ENCODE measurements around the gene NCOA3.

NCOA3 gene

DNA sequence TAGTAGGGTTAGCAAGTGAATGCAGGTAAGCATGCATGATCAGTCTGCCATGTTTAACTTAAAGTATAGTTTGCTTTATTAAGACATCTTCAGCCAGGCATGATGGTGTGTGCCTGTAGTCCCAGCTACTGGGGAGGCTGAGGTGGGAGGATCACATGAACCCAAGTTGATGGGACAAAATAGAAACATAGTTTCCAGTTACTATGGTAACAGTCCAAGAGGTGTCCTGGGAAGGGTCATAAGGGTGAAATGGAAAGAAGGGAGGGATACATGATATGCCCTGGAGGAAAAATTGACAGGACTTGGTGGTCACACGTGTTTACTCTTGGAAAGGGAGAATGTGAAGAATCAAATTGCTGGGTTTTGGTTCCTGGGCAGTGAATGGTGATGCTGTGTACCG lies 143.9 kb downstream of the NCOA3 start:
- TF ChIP-seq ZNF274 (IDR thresholded peaks at IDR 0.05; ENCODE audit: low read depth, low read length) = no peak
- H3K4me3 ChIP-seq (ENCODE audit: low read length) = no peak overlapping the region

DNA sequence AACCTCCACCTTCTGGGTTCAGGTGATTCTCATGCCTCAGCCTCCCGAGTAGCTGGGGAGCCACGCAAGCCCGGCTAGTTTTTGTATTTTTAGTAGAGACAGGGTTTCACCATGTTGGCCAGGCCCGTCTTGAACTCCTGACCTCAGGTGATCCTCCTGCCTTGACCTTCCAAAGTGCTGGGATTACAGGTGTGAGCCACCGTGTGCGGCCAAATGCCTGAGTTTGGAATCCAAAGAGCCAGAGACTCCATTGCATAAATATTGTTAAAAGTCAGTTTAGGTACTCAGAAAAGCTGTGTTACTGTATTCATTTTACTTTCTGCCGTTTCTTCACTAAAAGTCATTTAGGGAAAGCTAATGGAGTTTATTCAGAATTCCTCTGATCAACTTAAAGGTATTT lies 146.3 kb downstream of the NCOA3 start:
- TF ChIP-seq ZNF274 (IDR thresholded peaks at IDR 0.05; ENCODE audit: low read depth, low read length) = no peak
- no peak overlapping the region for H3K4me3 ChIP-seq (ENCODE audit: low read length)

DNA sequence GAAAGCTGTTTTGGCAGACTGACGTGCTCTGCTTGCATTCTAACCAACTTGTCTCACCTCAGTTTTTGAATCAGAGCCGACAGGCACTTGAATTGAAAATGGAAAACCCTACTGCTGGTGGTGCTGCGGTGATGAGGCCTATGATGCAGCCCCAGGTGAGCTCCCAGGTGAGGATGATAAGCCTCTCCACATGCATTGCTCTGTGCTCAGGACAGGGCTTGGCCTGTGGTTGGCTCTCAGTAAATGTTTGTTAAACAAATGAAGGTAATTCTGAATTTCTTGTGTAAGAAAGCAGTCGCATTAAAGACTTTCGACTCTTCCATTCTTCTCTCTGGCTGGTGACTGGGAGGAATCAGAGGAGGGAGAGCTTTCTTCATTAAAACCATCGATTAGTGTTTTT lies 147.3 kb downstream of the NCOA3 start:
- no peak for TF ChIP-seq ZNF274 (IDR thresholded peaks at IDR 0.05; ENCODE audit: low read depth, low read length)
- H3K4me3 ChIP-seq (ENCODE audit: low read length) = no peak overlapping the region

DNA sequence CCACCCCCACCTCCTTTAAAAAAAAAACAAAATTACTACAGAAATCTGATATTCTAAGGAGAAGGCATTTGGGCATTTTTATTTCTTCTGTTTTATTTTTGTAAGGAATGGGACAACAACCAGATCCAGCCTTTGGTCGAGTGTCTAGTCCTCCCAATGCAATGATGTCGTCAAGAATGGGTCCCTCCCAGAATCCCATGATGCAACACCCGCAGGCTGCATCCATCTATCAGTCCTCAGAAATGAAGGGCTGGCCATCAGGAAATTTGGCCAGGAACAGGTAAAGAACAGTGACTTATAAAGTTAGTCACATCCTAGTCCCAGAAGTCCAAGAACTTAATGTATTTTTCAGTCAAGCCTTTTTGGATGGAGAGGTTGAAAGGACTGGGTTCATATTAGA lies 150.6 kb downstream of the NCOA3 start:
- TF ChIP-seq ZNF274 (IDR thresholded peaks at IDR 0.05; ENCODE audit: low read depth, low read length) = no peak
- H3K4me3 ChIP-seq (ENCODE audit: low read length) = no peak overlapping the region

DNA sequence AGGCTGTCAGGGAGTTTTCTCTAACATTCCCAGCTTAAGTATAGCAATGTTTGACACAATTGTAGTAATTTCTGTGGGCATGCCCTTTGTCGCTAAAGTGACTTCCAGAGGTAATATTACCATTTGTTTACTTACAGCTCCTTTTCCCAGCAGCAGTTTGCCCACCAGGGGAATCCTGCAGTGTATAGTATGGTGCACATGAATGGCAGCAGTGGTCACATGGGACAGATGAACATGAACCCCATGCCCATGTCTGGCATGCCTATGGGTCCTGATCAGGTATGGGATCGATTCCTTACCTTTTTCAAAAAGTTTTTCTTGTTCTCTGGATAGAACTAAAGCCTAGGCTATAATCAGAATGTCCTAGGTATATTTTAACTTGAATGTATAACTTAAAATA lies 151.1 kb downstream of the NCOA3 start:
- no peak overlapping the region for H3K4me3 ChIP-seq (ENCODE audit: low read length)
- no peak for TF ChIP-seq ZNF274 (IDR thresholded peaks at IDR 0.05; ENCODE audit: low read depth, low read length)

DNA sequence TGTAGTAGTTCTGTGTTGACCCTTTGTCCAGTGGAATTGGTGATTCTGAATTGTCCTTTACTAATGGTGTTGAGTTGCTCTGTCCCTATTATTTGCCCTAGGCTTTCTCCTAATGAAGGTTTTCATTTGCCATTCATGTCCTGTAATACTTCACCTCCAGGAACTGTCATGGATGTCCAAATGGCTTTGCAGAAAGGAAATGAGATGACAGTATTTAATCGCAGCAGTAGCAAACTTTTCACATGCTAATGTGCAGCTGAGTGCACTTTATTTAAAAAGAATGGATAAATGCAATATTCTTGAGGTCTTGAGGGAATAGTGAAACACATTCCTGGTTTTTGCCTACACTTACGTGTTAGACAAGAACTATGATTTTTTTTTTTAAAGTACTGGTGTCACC lies 152.2 kb downstream of the NCOA3 start:
- TF ChIP-seq ZNF274 (IDR thresholded peaks at IDR 0.05; ENCODE audit: low read depth, low read length) = no peak
- no peak overlapping the region for H3K4me3 ChIP-seq (ENCODE audit: low read length)

DNA sequence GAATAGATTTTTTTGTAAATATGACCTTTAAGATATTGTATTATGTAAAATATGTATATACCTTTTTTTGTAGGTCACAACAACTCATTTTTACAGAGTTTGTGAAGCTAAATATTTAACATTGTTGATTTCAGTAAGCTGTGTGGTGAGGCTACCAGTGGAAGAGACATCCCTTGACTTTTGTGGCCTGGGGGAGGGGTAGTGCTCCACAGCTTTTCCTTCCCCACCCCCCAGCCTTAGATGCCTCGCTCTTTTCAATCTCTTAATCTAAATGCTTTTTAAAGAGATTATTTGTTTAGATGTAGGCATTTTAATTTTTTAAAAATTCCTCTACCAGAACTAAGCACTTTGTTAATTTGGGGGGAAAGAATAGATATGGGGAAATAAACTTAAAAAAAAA lies 152.7 kb downstream of the NCOA3 start:
- no peak for TF ChIP-seq ZNF274 (IDR thresholded peaks at IDR 0.05; ENCODE audit: low read depth, low read length)
- no peak overlapping the region for H3K4me3 ChIP-seq (ENCODE audit: low read length)

DNA sequence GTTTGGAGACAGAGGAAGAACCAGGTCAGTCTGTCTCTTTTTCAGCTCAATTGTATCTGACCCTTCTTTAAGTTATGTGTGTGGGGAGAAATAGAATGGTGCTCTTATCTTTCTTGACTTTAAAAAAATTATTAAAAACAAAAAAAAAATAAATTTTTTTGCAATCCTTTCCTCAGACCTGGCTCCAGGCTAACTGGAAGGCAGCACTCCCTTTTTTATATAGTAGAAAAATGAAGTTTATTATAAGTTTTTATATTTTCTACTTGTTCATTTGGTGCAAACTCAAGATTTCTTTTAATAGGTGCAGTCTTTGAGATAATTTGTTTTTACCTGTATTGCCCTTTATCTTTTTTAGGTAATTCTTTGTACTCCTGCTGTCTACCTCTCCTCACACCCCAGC lies 153.9 kb downstream of the NCOA3 start:
- no peak overlapping the region for H3K4me3 ChIP-seq (ENCODE audit: low read length)
- TF ChIP-seq ZNF274 (IDR thresholded peaks at IDR 0.05; ENCODE audit: low read depth, low read length) = no peak

DNA sequence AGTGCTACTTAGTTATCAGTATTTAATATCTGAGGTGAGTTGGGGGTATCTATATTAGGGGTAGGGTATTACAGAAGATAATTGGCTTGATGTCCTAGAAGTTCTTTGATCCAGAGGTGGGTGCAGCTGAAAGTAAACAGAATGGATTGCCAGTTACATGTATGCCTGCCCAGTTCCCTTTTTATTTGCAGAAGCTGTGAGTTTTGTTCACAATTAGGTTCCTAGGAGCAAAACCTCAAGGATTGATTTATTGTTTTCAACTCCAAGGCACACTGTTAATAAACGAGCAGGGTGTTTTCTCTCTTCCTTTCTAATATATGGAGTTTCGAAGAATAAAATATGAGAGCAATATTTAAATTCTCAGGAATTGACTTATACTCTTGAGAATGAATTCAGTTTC lies 154.6 kb downstream of the NCOA3 start:
- no peak for TF ChIP-seq ZNF274 (IDR thresholded peaks at IDR 0.05; ENCODE audit: low read depth, low read length)
- H3K4me3 ChIP-seq (ENCODE audit: low read length) = no peak overlapping the region

DNA sequence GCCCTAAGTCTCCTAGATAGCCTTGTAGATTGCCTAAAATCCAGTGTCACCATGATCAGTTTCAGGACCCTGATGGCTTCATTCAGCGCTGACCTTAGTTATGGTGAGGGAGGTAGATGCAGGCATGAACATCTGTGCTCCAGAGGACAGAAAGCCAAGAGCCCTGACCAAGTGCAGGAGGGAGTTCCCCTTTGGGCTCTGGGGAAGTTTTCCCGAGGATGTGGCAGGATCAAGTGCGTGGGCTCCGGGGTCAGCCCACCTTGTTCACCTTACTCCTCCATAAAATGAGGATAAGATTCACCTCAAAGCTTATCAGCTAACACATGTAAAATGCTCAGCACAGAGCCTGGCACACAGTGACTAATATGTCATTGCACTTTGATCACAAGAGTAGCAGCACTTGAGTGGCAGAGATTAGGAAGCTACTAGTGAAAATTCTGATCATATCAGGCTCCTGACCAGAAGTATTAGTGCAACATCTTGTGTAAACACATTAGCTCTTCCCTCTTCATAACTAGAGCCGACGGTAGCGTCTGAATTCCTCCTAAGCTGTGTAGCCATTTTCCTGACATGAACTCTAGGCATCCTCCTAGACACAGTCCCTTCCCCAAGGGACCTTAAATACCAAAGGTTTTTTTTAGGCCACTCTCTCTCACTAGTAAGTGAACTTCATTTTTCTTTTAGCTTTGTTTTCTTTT lies 158.4 kb downstream of the NCOA3 start:
- no peak overlapping the region for H3K4me3 ChIP-seq (ENCODE audit: low read length)
- no peak for TF ChIP-seq ZNF274 (IDR thresholded peaks at IDR 0.05; ENCODE audit: low read depth, low read length)

DNA sequence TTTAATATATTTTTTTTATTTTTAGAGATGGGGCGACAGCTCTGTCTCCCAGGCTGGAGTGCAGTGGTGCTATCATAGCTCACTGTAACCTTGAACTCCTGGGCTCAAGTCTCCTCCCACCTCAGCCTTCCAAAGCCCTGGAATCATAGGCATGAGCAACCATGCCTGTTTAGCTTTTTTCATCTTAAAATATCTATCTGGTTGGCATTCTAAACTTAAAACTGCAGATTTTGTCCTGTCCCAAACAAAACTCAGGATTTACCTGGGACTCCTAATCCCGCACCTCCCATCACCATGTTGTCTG lies 158.9 kb downstream of the NCOA3 start:
- no peak overlapping the region for H3K4me3 ChIP-seq (ENCODE audit: low read length)
- TF ChIP-seq ZNF274 (IDR thresholded peaks at IDR 0.05; ENCODE audit: low read depth, low read length) = no peak

DNA sequence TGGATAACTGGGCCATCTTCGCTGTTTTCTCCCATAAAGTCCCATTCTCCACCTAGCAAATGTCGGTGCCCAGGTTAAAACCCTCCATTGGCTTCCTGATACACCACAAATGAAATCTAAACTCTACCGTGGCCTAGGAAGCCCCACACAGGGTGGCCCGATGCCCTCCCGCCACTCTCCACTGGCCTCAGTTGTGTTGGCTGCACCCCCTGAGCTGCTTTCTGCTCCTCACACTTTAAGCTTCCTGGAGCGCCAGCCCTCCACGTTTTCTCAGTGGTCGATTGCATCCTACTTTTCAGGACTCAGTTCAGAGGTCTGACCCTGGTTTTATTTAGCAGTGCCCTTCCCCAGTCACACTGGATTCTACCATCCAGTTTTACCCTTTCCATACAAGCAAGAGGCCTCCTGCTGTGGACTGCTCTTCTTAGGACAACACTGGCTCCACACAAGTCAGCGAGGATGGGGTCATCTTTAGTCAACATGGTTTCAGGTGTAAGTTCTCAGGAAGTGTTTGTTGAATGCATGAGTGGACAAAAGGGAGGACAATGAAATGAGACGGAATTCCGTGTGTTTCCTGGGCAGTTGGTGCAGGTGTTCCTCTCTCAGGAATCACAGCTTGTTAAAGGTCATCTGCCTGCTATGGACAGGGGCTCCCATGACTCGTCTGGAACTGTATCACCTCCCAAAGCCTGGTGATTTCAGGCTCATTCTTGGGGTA lies 159.5 kb downstream of the NCOA3 start:
- no peak overlapping the region for H3K4me3 ChIP-seq (ENCODE audit: low read length)
- TF ChIP-seq ZNF274 (IDR thresholded peaks at IDR 0.05; ENCODE audit: low read depth, low read length) = no peak

DNA sequence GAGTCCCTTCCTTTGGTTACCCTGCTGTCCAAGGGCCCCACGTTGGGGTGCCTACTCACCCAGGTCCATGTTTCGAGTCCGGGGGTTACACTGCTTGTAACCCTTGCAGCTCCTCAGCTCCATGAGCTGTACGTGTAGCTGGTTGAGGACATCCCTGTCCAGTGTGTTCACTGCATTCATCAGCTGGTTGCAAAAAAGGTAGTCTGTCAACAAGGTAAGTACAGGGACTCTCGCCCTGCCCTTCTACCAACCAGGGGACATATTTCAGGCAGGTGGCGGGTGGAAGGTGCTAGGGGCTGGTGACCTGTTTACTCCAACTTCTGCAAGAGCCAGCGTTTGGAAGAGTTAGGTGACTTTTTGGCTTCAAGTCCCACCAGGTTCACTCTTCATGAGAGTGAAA lies 160.0 kb downstream of the NCOA3 start:
- no peak for TF ChIP-seq ZNF274 (IDR thresholded peaks at IDR 0.05; ENCODE audit: low read depth, low read length)
- no peak overlapping the region for H3K4me3 ChIP-seq (ENCODE audit: low read length)

DNA sequence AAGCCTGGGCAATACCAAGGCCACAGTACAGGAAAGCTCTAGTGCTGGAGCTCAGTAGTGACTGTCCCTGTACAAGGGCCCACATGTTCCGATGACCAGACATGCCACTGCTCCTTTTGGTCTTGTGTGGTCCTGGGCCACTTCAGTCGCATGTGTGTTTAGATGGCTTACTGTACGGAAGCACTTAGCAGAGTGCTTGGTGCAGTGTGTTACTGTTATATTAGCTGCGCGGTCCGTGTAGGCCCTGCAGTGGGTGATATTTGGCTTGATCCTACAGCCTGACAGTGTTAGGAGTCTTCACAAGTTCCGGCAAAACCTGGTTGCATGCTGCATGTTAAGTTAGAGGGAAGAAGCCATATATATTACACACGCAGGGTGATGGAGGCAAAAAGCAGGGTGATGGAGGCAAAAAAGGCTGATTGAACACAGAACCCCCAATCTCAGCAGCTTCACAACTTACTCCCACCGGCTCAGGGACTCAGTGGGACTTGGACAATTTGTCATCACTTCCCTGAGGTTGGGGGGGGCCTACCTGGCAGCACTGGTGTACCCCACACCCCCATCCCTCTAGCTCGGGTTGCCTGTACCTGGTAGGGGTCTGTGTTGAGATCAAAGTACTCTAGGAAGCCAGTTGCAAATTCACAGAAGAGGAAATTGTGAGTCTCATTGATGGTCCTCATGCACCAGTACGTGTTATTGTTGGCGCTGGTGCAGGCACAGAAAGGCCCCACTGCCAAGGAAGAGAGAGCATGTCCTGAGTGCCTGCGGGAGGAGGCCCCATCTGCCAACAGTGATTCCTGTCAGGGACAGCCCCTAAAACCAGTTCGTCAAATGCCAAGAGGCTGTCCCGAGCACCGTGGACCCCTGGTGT lies 161.0 kb downstream of the NCOA3 start:
- no peak overlapping the region for H3K4me3 ChIP-seq (ENCODE audit: low read length)
- TF ChIP-seq ZNF274 (IDR thresholded peaks at IDR 0.05; ENCODE audit: low read depth, low read length) = no peak

Measured in GM08714 (cell line).